Embryonic facial prominence (tissue), 1 donor: Measurements from ENCODE around the gene NPS.

Experiments used
- DNase-seq: peaks from one replicate; pipeline ENCODE4 v3.0.0-alpha.2; 2016; ENCODE audit errors: extremely low spot score

The NPS gene

GRCh38 chr10:127561647-127562046 lies 12.5 kb downstream of the NPS start:
- no peak for DNase-seq

DNA sequence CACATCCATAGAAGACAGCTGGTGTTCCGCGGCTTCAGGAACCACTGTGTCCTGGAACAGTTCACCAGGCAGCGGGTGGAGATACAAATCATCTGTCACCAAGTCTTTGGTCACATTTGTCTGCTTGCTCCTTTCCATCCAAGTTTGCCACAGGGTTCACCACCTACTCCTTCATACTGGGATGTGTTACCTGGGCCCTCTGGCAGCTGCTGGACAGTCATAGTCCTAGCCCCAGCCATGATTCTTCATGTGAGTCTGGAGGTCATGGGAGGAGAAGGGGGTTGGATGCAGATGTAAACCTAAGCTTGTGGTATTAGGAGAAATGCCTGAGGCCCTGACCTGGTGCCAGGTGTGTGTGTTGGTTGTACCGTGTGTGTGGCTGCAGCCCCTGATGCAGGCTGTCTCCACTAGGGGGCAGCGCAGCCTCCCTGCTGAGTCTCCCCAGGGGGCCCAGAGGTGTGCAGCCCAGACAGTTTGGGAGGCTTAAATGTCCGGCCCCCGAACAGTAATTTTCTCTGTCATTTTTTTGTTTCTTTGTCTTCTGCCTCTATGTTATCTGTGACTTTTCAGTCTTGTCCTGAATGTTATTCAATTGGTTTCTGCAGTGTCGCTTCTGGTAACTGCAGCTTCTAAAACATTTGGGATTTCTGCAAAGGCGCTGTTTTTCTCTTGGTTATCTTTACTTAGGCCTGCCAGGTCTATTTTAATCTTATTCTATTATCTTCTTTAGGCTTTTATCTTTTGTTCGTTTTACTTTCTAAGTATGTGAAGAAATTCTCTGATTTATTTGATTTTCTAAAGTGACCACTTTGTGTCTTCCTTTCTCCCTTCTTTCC lies 14.8 kb downstream of the NPS start:
- no peak for DNase-seq

DNA sequence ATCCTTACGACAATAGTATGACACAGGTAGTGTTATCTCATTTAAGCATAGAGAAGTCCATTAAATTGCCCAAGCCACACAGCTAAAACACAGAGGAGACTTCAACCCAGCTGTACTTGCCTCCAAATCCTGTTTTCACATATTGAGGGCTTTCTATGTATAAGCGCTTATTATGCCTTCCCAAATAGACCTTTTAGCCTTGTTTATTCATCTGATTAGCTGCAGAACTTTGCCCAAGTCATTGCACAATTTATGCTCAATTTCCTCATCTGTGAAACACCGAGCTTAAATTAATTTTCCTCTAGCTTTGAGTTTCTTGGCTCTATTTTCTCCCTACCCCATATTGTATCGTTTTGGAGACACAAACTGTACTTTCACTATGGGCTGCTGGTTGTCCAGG lies 15.5 kb downstream of the NPS start:
- no peak for DNase-seq

DNA sequence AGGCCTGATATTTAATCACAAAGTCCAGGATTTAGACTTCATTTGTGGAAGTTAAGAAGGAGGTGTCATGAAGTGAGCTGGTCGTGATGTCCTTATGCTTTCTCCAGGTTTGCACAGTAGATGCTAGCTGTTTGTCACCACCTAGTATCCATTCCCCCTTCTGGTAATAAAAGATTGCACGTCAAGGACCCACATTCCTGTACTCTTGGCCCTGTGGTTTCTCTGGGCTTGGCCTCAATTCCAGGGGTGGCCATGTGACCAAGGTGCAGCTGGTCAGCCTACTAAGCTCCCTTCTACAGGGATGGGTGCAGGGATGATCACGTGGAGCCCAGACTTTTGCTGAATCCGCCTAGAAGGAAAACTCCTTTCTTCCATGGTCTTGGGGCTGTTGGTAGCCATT lies 16.5 kb downstream of the NPS start:
- DNase-seq, result no peak

GRCh38 chr10:127569210-127569609 lies 20.1 kb downstream of the NPS start:
- no peak for DNase-seq

DNA sequence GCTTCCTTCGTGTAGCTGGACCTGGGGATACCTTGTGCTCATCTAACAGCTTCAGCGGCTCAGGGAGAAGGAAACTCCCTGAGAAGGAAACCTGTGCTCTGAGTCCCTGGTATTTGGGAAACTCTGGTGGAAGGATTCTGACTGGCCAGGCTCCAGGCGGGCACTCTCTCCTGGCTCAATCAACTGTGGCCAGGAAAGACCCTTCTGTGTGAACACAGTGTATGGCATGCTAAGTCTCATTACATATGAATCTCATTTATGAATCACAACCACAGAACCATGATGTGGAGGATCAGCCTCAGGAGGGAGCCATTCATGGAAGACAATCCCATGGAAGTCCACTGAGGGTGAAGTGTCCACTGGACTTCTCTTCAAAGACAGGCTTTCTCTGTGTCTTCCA lies 20.9 kb downstream of the NPS start:
- DNase-seq, result no peak

- no peak for DNase-seq
Observed at GRCh38 chr10:127571386-127571785, 22.3 kb downstream of the NPS start.

DNA sequence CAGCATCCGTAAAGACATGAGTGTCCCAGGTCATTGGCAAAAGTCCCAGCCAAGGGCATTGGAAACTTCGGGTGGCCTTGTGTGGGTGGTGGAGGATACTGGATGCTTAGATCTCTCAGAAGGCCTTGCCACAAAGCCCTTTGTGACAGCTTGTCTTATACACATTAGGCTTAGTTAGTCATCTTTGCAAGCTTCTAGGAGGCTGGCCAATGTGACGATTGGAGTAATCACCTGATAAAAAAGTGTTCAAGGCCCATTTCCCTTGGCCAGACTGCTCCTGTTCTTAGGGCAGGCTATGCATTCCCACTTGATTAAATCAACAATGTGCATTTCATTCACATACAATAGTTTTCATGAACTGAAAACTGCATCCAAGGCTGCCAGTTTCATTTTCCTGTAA lies 26.9 kb downstream of the NPS start:
- DNase-seq, result no peak

DNA sequence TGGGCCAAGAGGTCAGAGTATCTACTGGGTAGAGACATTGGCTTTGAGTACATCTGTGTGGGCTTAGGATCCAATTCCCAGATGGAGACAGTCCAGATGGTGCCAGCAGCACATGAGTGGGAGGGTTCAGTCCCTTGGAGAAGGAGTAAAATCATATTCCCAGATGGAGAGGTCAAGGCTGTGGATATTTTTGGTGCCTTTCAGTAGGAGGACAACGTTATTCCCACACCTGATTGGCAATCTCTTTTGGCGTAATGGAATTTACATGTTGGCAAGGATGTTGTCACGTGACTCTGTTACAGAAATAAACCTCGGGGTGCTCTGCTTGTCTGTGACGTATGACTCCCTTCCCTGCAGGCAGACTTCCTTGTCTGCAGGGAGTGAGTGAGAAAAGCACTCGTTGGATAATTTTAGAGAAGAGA lies 27.6 kb downstream of the NPS start:
- no peak for DNase-seq

DNA sequence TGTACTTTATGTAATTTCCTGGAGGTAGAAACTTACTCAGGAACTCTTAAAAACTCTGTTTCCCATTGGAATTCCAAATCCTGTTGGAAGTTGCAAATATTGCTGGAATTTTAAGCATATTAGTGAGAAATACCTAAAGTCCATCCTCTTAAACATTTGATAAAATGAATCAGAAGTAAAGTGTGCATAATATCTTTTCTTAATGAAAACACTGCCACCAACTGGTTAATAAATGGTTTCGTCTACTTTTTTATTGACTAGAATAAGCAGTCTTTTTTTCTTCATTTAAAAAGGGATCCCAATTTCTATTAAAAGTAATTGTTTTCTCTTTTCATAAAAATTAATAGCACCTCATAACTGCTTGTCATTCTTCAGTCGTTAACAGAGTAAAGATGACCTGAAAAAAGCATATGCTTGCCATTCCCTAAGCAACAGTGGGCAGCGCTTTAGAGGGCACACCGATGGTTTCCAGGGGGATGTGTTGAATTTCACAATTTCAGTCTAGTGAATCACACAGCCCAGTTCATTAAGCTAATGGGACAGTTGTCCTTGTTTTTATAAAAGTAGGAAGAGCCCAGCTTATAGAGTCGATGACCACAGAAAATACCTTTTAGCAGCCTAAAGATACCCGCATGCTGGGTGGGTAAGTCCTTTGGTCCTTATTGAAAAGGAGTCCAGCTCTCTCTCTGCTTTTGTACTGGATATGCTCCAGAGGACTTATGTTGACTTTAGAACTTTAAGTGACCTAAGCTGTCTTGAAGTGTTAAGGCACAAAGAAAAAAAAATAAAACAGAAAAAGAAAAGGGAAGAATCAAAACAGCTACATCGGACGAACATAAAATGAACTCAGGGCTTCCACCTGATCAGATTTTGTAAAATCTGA lies 28.5 kb downstream of the NPS start:
- no peak for DNase-seq

DNA sequence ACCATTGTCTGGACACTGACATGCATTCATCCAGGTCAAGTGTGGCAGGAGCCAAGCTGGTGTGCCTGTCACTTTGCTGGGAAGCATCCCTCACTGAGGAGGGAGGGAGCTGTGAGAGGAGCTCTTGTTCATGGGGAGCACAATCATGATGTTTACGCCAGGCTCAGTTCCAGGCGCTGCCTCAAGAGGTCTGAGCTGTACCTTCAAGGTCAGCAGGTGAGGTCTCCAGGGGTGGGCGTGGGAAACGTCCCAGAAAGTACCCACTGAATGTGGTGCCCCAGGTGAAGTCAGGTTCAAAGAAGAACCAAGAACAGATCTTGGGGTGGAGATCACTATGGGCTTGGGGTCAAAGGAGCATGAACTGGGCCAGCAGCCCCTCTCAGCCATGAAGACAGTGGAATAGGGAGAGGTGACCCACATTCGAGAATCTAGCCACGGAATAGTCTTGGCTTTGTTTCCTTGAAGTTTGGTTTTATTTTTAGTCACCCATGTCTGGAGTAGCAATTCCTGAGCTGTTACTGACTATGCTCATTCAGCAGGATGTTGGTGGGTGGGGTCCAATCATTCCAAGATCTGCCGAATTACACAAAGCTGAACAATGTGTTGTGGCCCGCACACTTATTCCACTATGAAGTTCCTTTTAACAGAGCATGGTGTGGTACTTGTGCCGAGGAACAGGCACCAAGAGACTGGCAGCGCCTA lies 29.3 kb downstream of the NPS start:
- DNase-seq, result no peak

DNA sequence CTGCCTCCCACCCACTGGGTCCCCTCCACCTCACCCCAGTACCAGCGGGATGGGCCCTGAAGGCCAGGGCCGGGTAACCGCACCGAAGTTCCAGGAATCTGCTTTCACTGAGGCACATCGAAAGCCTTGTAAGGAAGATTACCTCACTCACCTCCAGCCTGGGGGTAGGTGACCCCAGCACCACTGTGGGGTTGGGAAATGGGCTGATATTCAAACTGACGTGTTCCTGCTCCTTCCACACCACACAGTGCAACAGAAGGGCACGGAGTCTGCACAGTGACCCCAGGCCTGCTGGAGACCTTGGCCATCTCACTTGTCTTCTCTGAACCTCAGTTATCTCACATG lies 29.8 kb downstream of the NPS start:
- DNase-seq, result no peak

DNA sequence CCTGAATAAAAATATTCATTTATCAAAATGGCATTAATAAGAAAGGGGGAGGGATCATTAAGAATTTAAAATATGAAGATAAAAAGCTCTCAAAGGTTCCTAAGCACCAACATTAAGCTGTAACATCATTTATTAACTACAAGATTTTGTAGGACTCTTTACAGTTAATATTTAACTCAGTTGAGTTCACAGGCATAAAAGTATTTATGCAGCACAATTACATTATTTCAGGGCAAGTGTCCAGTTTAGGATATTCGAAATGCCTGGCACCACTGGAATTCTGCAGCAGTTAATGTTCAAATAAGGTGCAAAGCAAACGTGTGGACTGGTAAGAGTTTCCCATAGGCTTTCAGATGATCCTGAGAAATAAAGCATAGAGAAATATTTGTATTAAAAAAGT lies 30.5 kb downstream of the NPS start:
- DNase-seq, result no peak

DNA sequence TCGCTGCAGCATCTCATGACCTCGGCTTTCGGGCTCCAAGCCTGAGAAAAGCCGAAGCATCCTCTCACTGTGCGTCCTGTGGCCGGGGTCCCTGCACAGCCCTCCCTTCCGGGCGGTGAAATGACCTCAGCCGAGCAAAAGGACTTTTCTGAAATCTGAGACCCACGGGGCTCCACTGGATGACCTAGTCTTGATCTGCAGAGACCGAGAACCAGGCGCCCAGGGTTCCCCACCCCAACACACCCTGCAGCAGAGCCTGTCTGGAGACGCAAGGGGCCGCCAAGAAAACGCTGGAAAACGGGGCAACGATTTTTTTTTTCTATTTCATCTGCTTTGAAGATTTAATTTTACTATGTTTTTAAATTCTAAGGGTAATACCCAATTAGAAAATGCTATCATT lies 31.7 kb downstream of the NPS start:
- no peak for DNase-seq

GRCh38 chr10:127585519-127586023 lies 36.5 kb downstream of the NPS start:
- no peak for DNase-seq

- DNase-seq, result no peak
Observed at GRCh38 chr10:127587668-127588365, 38.7 kb downstream of the NPS start.

GRCh38 chr10:127592586-127592985 lies 43.5 kb downstream of the NPS start:
- DNase-seq, result no peak

DNA sequence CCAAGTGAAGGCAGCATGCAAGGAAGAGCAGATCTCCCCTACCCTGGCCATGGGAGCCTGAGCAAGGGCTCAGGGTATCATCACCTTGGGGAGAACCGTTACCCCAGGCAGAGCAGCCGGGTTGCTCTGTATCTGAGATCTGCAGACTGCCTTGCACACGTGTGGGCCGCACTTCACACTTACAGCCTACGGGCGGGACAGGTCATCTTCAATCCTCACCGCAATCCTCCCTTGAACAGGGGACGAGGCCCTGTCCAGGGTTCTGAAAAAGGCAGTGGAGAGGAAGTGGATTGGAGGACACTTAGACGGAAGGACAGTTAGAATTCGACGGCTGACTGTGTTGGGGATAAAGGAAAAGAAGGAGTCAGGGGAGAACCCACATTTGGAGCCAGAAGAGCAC lies 51.4 kb downstream of the NPS start:
- no peak for DNase-seq
